Measurements from ENCODE around the gene LTBR. TPM values are rescaled to one million over a fixed set of nuclear protein-coding genes. Genes with fewer than 3 reads are reported as not detected.

Gene LTBR
- total and polyA plus RNA-seq, 2 donors (not counting 1 experiment from before 2014, with no cell fraction given) = 1.1 TPM; not detected in 1

- no peaks in the 10 kb centered on the region for H3K27me3 ChIP-seq (replicated peaks in 1 of 4; ENCODE audit: control extremely low read depth in 1 of 4, control insufficient read depth in 3 of 4, insufficient read depth in 4 of 4, low read length in 3 of 4)
- Mint-ChIP-seq H3K27me3 (peaks cover 30% of the 10 kb centered on the region), H3K9me3 (ENCODE audit: insufficient read depth) (no peaks in the 10 kb centered on the region), H3K4me1 (no peaks in the 10 kb centered on the region), H3K27ac (no peak overlapping the region), H3K4me3 (no peak overlapping the region)
- no peak overlapping the region for H3K4me3 ChIP-seq (ENCODE audit: control extremely low read depth in 1 of 5, extremely low read depth in 1 of 5, insufficient read depth in 1 of 5, low read depth in 2 of 5, low read length in 4 of 5)
- H3K9me3 ChIP-seq (ENCODE audit: control extremely low read depth in 1 of 3, control insufficient read depth in 2 of 3, insufficient read depth in 1 of 3, low read length in 2 of 3) = no peaks in the 10 kb centered on the region
- H3K79me2 ChIP-seq (ENCODE audit: control insufficient read depth, insufficient read depth, low read length) = no peaks in the 10 kb centered on the region
- CTCF ChIA-PET = no interaction called here
- H2AFZ ChIP-seq (ENCODE audit: insufficient read depth, low read depth, low read length, poor library complexity, severe bottlenecking) = no peak overlapping the region
- H3K27ac ChIP-seq (ENCODE audit: low read length in 2 of 2) = no peak overlapping the region
- POLR2A ChIA-PET = no interaction called here
- TF ChIP-seq EZH2 (IDR thresholded peaks at IDR 0.05; ENCODE audit: borderline replicate concordance, insufficient read depth, low read depth, low read length, poor library complexity, severe bottlenecking) = no peak
- TF ChIP-seq CTCF (IDR thresholded peaks at IDR 0.05) = no peak
- 100% methylated on average over 1 of the region's 6 CpGs for WGBS (ENCODE audit: insufficient coverage)
- no peaks in the 10 kb centered on the region for H4K20me1 ChIP-seq (ENCODE audit: control insufficient read depth, insufficient read depth, low read length, poor library complexity, severe bottlenecking)
- no peak for ATAC-seq (ENCODE audit: low read depth)
- no peak overlapping the region for H3K9ac ChIP-seq (ENCODE audit: low read length)
- no peaks in the 10 kb centered on the region for H3K36me3 ChIP-seq (replicated peaks in 1 of 2; ENCODE audit: control extremely low read depth in 1 of 2, control insufficient read depth in 1 of 2, extremely low read depth in 1 of 2, insufficient read depth in 2 of 2, low read length in 1 of 2)
- intact Hi-C loops (cut with micrococcal nuclease) = no loop called here
- H3K4me1 ChIP-seq (ENCODE audit: control insufficient read depth in 2 of 2, insufficient read depth in 2 of 2, low read length in 2 of 2) = no peaks in the 10 kb centered on the region
- no peak for DNase-seq
- H3K4me2 ChIP-seq (replicated peaks; ENCODE audit: low read depth, low read length, poor library complexity, severe bottlenecking) = no peak overlapping the region
These were observed 22.0 kb downstream of the LTBR start for GRCh38 chr12:6405963-6406362.

- no peaks in the 10 kb centered on the region for H4K20me1 ChIP-seq (ENCODE audit: control insufficient read depth, insufficient read depth, low read length, poor library complexity, severe bottlenecking)
These were observed 23.4 kb downstream of the LTBR start for GRCh38 chr12:6407236-6407954.

More at GRCh38 chr12:6407236-6407954, 23.4 kb downstream of the LTBR start:
- H3K27me3 ChIP-seq (replicated peaks in 1 of 4; ENCODE audit: control extremely low read depth in 1 of 4, control insufficient read depth in 3 of 4, insufficient read depth in 4 of 4, low read length in 3 of 4) = no peaks in the 10 kb centered on the region
- POLR2A ChIA-PET = no interaction called here
- no peak for DNase-seq
- H3K79me2 ChIP-seq (ENCODE audit: control insufficient read depth, insufficient read depth, low read length) = no peaks in the 10 kb centered on the region
- ATAC-seq (ENCODE audit: low read depth) = no peak
- no peaks in the 10 kb centered on the region for H3K4me1 ChIP-seq (ENCODE audit: control insufficient read depth in 2 of 2, insufficient read depth in 2 of 2, low read length in 2 of 2)
- 94% methylated on average over 7 of the region's 10 CpGs for WGBS (ENCODE audit: insufficient coverage)
- TF ChIP-seq EZH2 (IDR thresholded peaks at IDR 0.05; ENCODE audit: borderline replicate concordance, insufficient read depth, low read depth, low read length, poor library complexity, severe bottlenecking) (no peak), CTCF (IDR thresholded peaks at IDR 0.05) (no peak)
- H3K27ac ChIP-seq (ENCODE audit: low read length in 2 of 2) = no peak overlapping the region
- Mint-ChIP-seq H3K4me1 (no peaks in the 10 kb centered on the region), H3K27me3 (peaks cover 28% of the 10 kb centered on the region), H3K9me3 (ENCODE audit: insufficient read depth) (no peaks in the 10 kb centered on the region), H3K4me3 (no peak overlapping the region), H3K27ac (no peak overlapping the region)
- H2AFZ ChIP-seq (ENCODE audit: insufficient read depth, low read depth, low read length, poor library complexity, severe bottlenecking) = no peak overlapping the region
- H3K9ac ChIP-seq (ENCODE audit: low read length) = no peak overlapping the region
- CTCF ChIA-PET = no interaction called here
- H3K4me2 ChIP-seq (replicated peaks; ENCODE audit: low read depth, low read length, poor library complexity, severe bottlenecking) = no peak overlapping the region
- H3K9me3 ChIP-seq (ENCODE audit: control extremely low read depth in 1 of 3, control insufficient read depth in 2 of 3, insufficient read depth in 1 of 3, low read length in 2 of 3) = no peaks in the 10 kb centered on the region
- intact Hi-C loops (cut with micrococcal nuclease) = no loop called here
- no peak overlapping the region for H3K4me3 ChIP-seq (ENCODE audit: control extremely low read depth in 1 of 5, extremely low read depth in 1 of 5, insufficient read depth in 1 of 5, low read depth in 2 of 5, low read length in 4 of 5)
- H3K36me3 ChIP-seq (replicated peaks in 1 of 2; ENCODE audit: control extremely low read depth in 1 of 2, control insufficient read depth in 1 of 2, extremely low read depth in 1 of 2, insufficient read depth in 2 of 2, low read length in 1 of 2) = no peaks in the 10 kb centered on the region
